ENCODE data around the gene IL17A. TPM values are rescaled to one million over a fixed set of nuclear protein-coding genes. Genes with fewer than 3 reads are reported as not detected.
A peak's percentile ranks its signal among the peaks of the same experiment; 100 is the strongest.

IL17A gene
- total RNA-seq, 1 experiment from 2014 or later: not detected

GRCh38 chr6:52201493-52201892, 15.3 kb downstream of the IL17A start:
- Histone ChIP-seq H3K4me2 (ENCODE audit: low read length) (no peak overlapping the region), H3K9me2 (replicated peaks; ENCODE audit: low read length) (no peaks in the 10 kb centered on the region), H3K9ac (ENCODE audit: low read length) (no peak overlapping the region), H4K20me1 (ENCODE audit: low read length) (no peaks in the 10 kb centered on the region), H3F3A (ENCODE audit: low read length, unreplicated experiment) (no peaks in the 10 kb centered on the region), H3K27me3 (ENCODE audit: low read length) (no peaks in the 10 kb centered on the region), H3K4me3 (ENCODE audit: low read length) (no peak overlapping the region), H3K9me3 (ENCODE audit: low read length) (0 out of 2 replicates have a peak, but pooled peaks cover 7% of the 10 kb centered on the region), H3K27ac (ENCODE audit: low read length) (no peak overlapping the region), H2AFZ (ENCODE audit: low read length) (no peak overlapping the region), H3K79me2 (ENCODE audit: low read length) (no peaks in the 10 kb centered on the region), H3K36me3 (ENCODE audit: low read depth, low read length) (no peaks in the 10 kb centered on the region), H3K4me1 (ENCODE audit: insufficient read depth, low read length) (no peaks in the 10 kb centered on the region)
- ChIA-PET CTCF (no interaction called here), POLR2A (ENCODE audit: unreplicated experiment) (no interaction called here)
- no TSS peak for BruUV-seq (replicated peaks)
- intact Hi-C loops (cut with micrococcal nuclease): no loop called here
- TF ChIP-seq EZH2phosphoT487 (IDR thresholded peaks at IDR 0.05; ENCODE audit: borderline replicate concordance, low read length): no peak
- TF ChIP-seq EZH2 (IDR thresholded peaks at IDR 0.05; ENCODE audit: low read length, unreplicated experiment): no peak
- TF ChIP-seq CTCF (conservative IDR thresholded peaks at IDR 0.05; ENCODE audit: low read depth, low read length): no peak
- ATAC-seq: no peak
- DNase-seq: no peak

GRCh38 chr6:52207066-52207465, 20.9 kb downstream of the IL17A start:
- H4K20me1 ChIP-seq (ENCODE audit: low read length): no peaks in the 10 kb centered on the region
- no peak overlapping the region for H2AFZ ChIP-seq (ENCODE audit: low read length)
- no peaks in the 10 kb centered on the region for H3F3A ChIP-seq (ENCODE audit: low read length, unreplicated experiment)
- ATAC-seq: no peak
- H3K9me3 ChIP-seq (ENCODE audit: low read length): no peaks in the 10 kb centered on the region
- H3K4me2 ChIP-seq (ENCODE audit: low read length): no peak overlapping the region
- 0 out of 2 replicates have a peak, but pooled peaks cover 5% of the 10 kb centered on the region for H3K27me3 ChIP-seq (ENCODE audit: low read length)
- ChIA-PET CTCF (interaction anchor here (0.6 kb wide), 1 partner anchor 221 kb away, joined by 3 read pairs; no protein-coding TSS in a partner anchor), POLR2A (ENCODE audit: unreplicated experiment) (no interaction called here)
- no peaks in the 10 kb centered on the region for H3K79me2 ChIP-seq (ENCODE audit: low read length)
- H3K27ac ChIP-seq (ENCODE audit: low read length): no peak overlapping the region
- H3K9me2 ChIP-seq (replicated peaks; ENCODE audit: low read length): no peaks in the 10 kb centered on the region
- intact Hi-C loops (cut with micrococcal nuclease): no loop called here
- no peak for DNase-seq
- BruUV-seq (replicated peaks): no TSS peak
- H3K36me3 ChIP-seq (ENCODE audit: low read depth, low read length): no peaks in the 10 kb centered on the region
- H3K9ac ChIP-seq (ENCODE audit: low read length): no peak overlapping the region
- TF ChIP-seq CTCF (conservative IDR thresholded peaks at IDR 0.05; ENCODE audit: low read depth, low read length) (peak; percentile 43), EZH2 (IDR thresholded peaks at IDR 0.05; ENCODE audit: low read length, unreplicated experiment) (no peak)
- H3K4me1 ChIP-seq (ENCODE audit: insufficient read depth, low read length): no peaks in the 10 kb centered on the region
- H3K4me3 ChIP-seq (ENCODE audit: low read length): no peak overlapping the region

- H3K27ac ChIP-seq (ENCODE audit: low read length): no peak overlapping the region
- peaks cover 5% of the 10 kb centered on the region; the same call in 1 of the 2 replicates for H3K27me3 ChIP-seq (ENCODE audit: low read length)
- H3K79me2 ChIP-seq (ENCODE audit: low read length): no peaks in the 10 kb centered on the region
- no peak overlapping the region for H3K4me2 ChIP-seq (ENCODE audit: low read length)
- TF ChIP-seq EZH2phosphoT487 (IDR thresholded peaks at IDR 0.05; ENCODE audit: borderline replicate concordance, low read length): no peak
- TF ChIP-seq CTCF (conservative IDR thresholded peaks at IDR 0.05; ENCODE audit: low read depth, low read length): no peak
- TF ChIP-seq EZH2 (IDR thresholded peaks at IDR 0.05; ENCODE audit: low read length, unreplicated experiment): no peak
- no peaks in the 10 kb centered on the region for H4K20me1 ChIP-seq (ENCODE audit: low read length)
- H3F3A ChIP-seq (ENCODE audit: low read length, unreplicated experiment): no peaks in the 10 kb centered on the region
- H3K4me1 ChIP-seq (ENCODE audit: insufficient read depth, low read length): no peaks in the 10 kb centered on the region
- no peak for ATAC-seq
- CTCF ChIA-PET: no interaction called here
- no peaks in the 10 kb centered on the region for H3K9me3 ChIP-seq (ENCODE audit: low read length)
- H3K36me3 ChIP-seq (ENCODE audit: low read depth, low read length): no peaks in the 10 kb centered on the region
- POLR2A ChIA-PET (ENCODE audit: unreplicated experiment): no interaction called here
- H2AFZ ChIP-seq (ENCODE audit: low read length): no peak overlapping the region
- no peaks in the 10 kb centered on the region for H3K9me2 ChIP-seq (replicated peaks; ENCODE audit: low read length)
- no peak overlapping the region for H3K9ac ChIP-seq (ENCODE audit: low read length)
- BruUV-seq (replicated peaks): no TSS peak
- intact Hi-C loops (cut with micrococcal nuclease): no loop called here
- DNase-seq: no peak
- no peak overlapping the region for H3K4me3 ChIP-seq (ENCODE audit: low read length)
Observed at GRCh38 chr6:52208612-52209011, 22.4 kb downstream of the IL17A start.

Data from PC-3 (cell line).